HG02981 (cell line): Measurements from ENCODE around the gene DIAPH3.

Experiments used
- ATAC-seq: cut with Tn5 transposase; IDR thresholded peaks from one replicate; pipeline ENCODE4 v1.9.1; 2021; ENCODE audit warnings: mild to moderate bottlenecking, moderate library complexity; ENCODE audit not compliant: unreplicated experiment

Gene DIAPH3

GRCh38 chr13:60158321-60158801, 5.4 kb downstream of the DIAPH3 start:
- peak; percentile 61 for ATAC-seq

- no peak for ATAC-seq
These were observed 7.8 kb downstream of the DIAPH3 start for GRCh38 chr13:60155978-60156377.

- no peak for ATAC-seq
These were observed 10.8 kb downstream of the DIAPH3 start for GRCh38 chr13:60152904-60153303.

- no peak for ATAC-seq
These were observed 11.6 kb downstream of the DIAPH3 start for GRCh38 chr13:60152114-60152513.

- ATAC-seq = no peak
These were observed 13.2 kb downstream of the DIAPH3 start for GRCh38 chr13:60150538-60150937.

GRCh38 chr13:60148918-60149317, 14.8 kb downstream of the DIAPH3 start:
- ATAC-seq = no peak

GRCh38 chr13:60147361-60147760, 16.4 kb downstream of the DIAPH3 start:
- no peak for ATAC-seq

- ATAC-seq = no peak
These were observed 17.3 kb downstream of the DIAPH3 start for GRCh38 chr13:60146471-60146870.

GRCh38 chr13:60143775-60144174, 20.0 kb downstream of the DIAPH3 start:
- ATAC-seq = no peak

- no peak for ATAC-seq
These were observed 24.5 kb downstream of the DIAPH3 start for GRCh38 chr13:60139272-60139671.

- no peak for ATAC-seq
These were observed 25.1 kb downstream of the DIAPH3 start for GRCh38 chr13:60138674-60139073.

GRCh38 chr13:60137911-60138560, 25.7 kb downstream of the DIAPH3 start:
- ATAC-seq = no peak

- ATAC-seq = no peak
These were observed 28.4 kb downstream of the DIAPH3 start for GRCh38 chr13:60135344-60135743.

- ATAC-seq = peak; percentile 61
These were observed 29.4 kb downstream of the DIAPH3 start for GRCh38 chr13:60134376-60134775.

GRCh38 chr13:60121337-60121687, 42.4 kb downstream of the DIAPH3 start:
- no peak for ATAC-seq

GRCh38 chr13:60120617-60121336, 43.0 kb downstream of the DIAPH3 start:
- no peak for ATAC-seq

GRCh38 chr13:60118696-60119400, 44.9 kb downstream of the DIAPH3 start:
- no peak for ATAC-seq

- no peak for ATAC-seq
These were observed 49.2 kb downstream of the DIAPH3 start for GRCh38 chr13:60114499-60115028.

GRCh38 chr13:60112771-60113170, 51.0 kb downstream of the DIAPH3 start:
- ATAC-seq = no peak

GRCh38 chr13:60111691-60112090, 52.0 kb downstream of the DIAPH3 start:
- no peak for ATAC-seq

- no peak for ATAC-seq
These were observed 54.4 kb downstream of the DIAPH3 start for GRCh38 chr13:60109285-60109684.

GRCh38 chr13:60108589-60108988, 55.1 kb downstream of the DIAPH3 start:
- no peak for ATAC-seq
